OCI-LY1 (cell line): ENCODE data around the gene ADH1A.
"Not testable (repeated sequence)": the region's sequence is repeated elsewhere in the genome, so short reads cannot be mapped to it uniquely, and the experiment has no call there.

Experiments
- H2AFZ ChIP-seq: fragments of 200-600 bp; sonication (generic), shearing (Covaris generic); 2 replicates; pipeline ENCODE4 v1.6.0; 2014; ENCODE audit warnings: antibody characterized with exemption, mild to moderate bottlenecking, low read length
- H3F3A ChIP-seq: fragments of 200-600 bp; sonication (generic), shearing (Covaris generic); 2 replicates; pipeline ENCODE4 v1.6.0; 2014; ENCODE audit warnings: mild to moderate bottlenecking, antibody characterized with exemption, low read length, moderate library complexity; ENCODE audit not compliant: insufficient read depth
- H3K27ac ChIP-seq: fragments of 200-600 bp; sonication (generic); 2 replicates; pipeline ENCODE4 v1.5.1; 2014; ENCODE audit warnings: low read length, mixed run types, mild to moderate bottlenecking, low read depth; ENCODE audit not compliant: poor library complexity, severe bottlenecking
- H3K27me3 ChIP-seq: fragments of 200-600 bp; sonication (generic); 2 replicates; pipeline ENCODE4 v1.6.0; 2014; ENCODE audit warnings: antibody characterized with exemption, mild to moderate bottlenecking, low read length, moderate library complexity; ENCODE audit not compliant: insufficient read depth
- H3K36me3 ChIP-seq: fragments of 200-600 bp; sonication (generic); 2 replicates; pipeline ENCODE4 v1.6.1; 2014; ENCODE audit warnings: mild to moderate bottlenecking, antibody characterized with exemption, low read length, moderate library complexity, mixed read lengths; ENCODE audit not compliant: insufficient read depth
- H3K4me1 ChIP-seq: fragments of 200-600 bp; sonication (generic); 2 replicates; pipeline ENCODE4 v1.5.1; 2014; ENCODE audit warnings: mild to moderate bottlenecking, low read length, moderate library complexity; ENCODE audit not compliant: insufficient read depth, severe bottlenecking
- H3K4me2 ChIP-seq: fragments of 200-600 bp; sonication (generic), shearing (Covaris generic); 2 replicates; pipeline ENCODE4 v1.6.1; 2014; ENCODE audit warnings: low read length
- H3K4me3 ChIP-seq: fragments of 200-600 bp; sonication (generic); 2 replicates; pipeline ENCODE4 v1.5.1; 2014; ENCODE audit warnings: low read length, low read depth, mild to moderate bottlenecking, mixed read lengths; ENCODE audit not compliant: poor library complexity, severe bottlenecking
- H3K79me2 ChIP-seq: fragments of 200-600 bp; shearing (Covaris generic); 2 replicates; pipeline ENCODE4 v1.6.1; 2016; ENCODE audit warnings: mixed run types, low read length, mixed read lengths; ENCODE audit not compliant: insufficient read depth
- H3K9ac ChIP-seq: fragments of 200-600 bp; sonication (generic), shearing (Covaris generic); 2 replicates; pipeline ENCODE4 v1.6.1; 2014; ENCODE audit warnings: mild to moderate bottlenecking, low read length, mixed read lengths
- H3K9me2 ChIP-seq: fragments of 200-600 bp; sonication (generic), shearing (Covaris generic); 2 replicates; pipeline ENCODE4 v1.6.1; 2014; ENCODE audit warnings: low read depth, mild to moderate bottlenecking, low read length, mixed read lengths
- H3K9me3 ChIP-seq: fragments of 200-600 bp; shearing (Covaris generic); 2 replicates; pipeline ENCODE4 v1.6.1; 2014; ENCODE audit warnings: low read length, mixed read lengths
- H4K20me1 ChIP-seq: fragments of 200-600 bp; sonication (generic), shearing (Covaris generic); 2 replicates; pipeline ENCODE4 v1.6.0; 2016; ENCODE audit warnings: mild to moderate bottlenecking, low read length; ENCODE audit not compliant: insufficient read depth
- EZH2 ChIP-seq: fragments of 200-600 bp; sonication (generic), shearing (Covaris generic); IDR thresholded peaks from 2 replicates; pipeline ENCODE4 v1.8.0; 2017; ENCODE audit warnings: borderline replicate concordance, mixed run types, mild to moderate bottlenecking, antibody characterized with exemption, low read length, moderate library complexity, mixed read lengths
- TF ChIP-seq, protein P1 (sequence below): fragments of 200-600 bp; sonication (generic), shearing (Covaris generic); IDR thresholded peaks from 2 replicates; pipeline ENCODE4 v1.5.1; 2017; ENCODE audit warnings: mild to moderate bottlenecking, antibody characterized with exemption, low read length, moderate library complexity, mixed read lengths

Gene ADH1A

DNA sequence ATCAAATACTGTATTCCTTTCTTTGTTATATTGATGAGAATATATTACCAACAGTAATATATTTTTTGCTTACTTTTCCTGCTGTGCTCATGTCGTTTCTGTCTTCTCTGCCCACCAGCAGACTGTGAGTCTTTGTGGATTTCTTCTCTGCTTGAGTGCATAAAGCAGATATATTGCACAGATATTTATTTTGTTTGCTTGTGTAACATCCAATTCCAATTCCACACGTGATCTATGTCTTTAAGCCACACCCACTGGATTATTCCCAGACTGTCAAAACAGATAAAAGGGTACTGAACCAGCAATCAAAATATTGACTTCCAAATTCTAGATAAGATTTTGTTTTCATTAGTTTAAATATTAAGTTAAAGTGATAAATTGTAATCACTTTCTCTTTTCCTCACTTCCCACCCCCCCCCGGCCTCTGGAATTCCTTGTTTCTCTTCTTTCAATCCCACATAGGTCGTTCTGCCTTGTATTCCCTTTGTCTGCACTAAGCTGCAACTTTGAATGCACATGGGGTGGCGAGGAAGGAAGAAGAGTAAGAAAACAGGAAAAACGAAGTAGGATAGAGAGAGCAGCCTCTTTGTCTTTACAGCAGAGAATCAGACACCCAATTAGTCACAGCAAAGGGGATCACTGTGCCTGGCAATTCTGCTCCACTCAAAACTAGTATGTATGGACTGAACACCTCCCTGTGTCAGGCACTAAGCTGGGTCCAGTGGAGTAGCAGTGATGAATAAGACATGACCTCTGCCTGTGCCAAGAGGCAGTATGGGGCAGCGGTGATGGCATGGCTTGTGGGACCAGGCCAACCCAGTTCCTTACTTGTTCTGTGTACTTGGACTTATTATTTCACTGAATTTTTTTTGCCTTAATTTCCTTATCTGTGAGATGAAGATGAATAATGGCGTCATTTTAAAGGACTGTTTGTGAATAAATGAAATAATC, 30.7 kb upstream of the ADH1A start, which contains the start of gene ADH1B:
ADH1B (minus strand) TSS at position 161 of the 951 bp plus-strand sequence; CDS start at position 91, 70 bp downstream.
- Histone ChIP-seq H3K4me2 (no peak within 1 kb of the TSS), H3K27me3 (no peaks in the 10 kb centered on the region), H3K9me3 (no peaks in the 10 kb centered on the region), H3F3A (no peaks in the 10 kb centered on the region), H4K20me1 (no peaks in the 10 kb centered on the region), H3K9me2 (no peaks in the 10 kb centered on the region), H3K4me1 (no peaks in the 10 kb centered on the region), H3K36me3 (no peaks in the 10 kb centered on the region), H3K4me3 (no peak within 1 kb of the TSS), H3K27ac (no peak within 1 kb of the TSS), H3K79me2 (no peaks in the 10 kb centered on the region), H3K9ac (no peak within 1 kb of the TSS), H2AFZ (no peak within 1 kb of the TSS)
- no peak for TF ChIP-seq EZH2
- TF ChIP-seq, protein P1, sequence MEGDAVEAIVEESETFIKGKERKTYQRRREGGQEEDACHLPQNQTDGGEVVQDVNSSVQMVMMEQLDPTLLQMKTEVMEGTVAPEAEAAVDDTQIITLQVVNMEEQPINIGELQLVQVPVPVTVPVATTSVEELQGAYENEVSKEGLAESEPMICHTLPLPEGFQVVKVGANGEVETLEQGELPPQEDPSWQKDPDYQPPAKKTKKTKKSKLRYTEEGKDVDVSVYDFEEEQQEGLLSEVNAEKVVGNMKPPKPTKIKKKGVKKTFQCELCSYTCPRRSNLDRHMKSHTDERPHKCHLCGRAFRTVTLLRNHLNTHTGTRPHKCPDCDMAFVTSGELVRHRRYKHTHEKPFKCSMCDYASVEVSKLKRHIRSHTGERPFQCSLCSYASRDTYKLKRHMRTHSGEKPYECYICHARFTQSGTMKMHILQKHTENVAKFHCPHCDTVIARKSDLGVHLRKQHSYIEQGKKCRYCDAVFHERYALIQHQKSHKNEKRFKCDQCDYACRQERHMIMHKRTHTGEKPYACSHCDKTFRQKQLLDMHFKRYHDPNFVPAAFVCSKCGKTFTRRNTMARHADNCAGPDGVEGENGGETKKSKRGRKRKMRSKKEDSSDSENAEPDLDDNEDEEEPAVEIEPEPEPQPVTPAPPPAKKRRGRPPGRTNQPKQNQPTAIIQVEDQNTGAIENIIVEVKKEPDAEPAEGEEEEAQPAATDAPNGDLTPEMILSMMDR = no peak

GRCh38 chr4:99317811-99318210, 27.0 kb upstream of the ADH1A start:
- not testable (repeated sequence) for H4K20me1 ChIP-seq, H3K79me2 ChIP-seq, H3K4me1 ChIP-seq, H3K27me3 ChIP-seq, H2AFZ ChIP-seq, H3K9me2 ChIP-seq, H3K9ac ChIP-seq, H3K27ac ChIP-seq, H3F3A ChIP-seq, H3K4me3 ChIP-seq, H3K9me3 ChIP-seq, H3K36me3 ChIP-seq, H3K4me2 ChIP-seq

DNA sequence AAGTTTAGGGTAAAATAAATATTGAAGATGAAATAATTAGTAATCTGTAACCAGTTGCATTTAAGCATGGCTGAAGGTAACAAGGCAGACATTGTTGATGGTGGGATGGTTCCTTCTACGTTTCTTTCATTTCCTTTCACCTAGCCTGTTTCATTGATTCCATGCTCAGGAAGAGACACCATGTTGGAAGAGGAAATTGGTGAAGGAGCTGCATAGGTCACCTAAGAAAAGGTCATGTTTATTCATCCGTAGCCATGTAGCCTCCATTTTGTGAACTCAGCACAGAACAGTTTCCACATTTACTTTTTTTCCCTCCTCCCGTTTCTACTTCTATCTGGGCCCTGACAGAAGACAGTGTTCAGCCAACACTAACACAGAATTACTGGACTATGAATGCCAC, 26.6 kb upstream of the ADH1A start:
- H4K20me1 ChIP-seq = no peaks in the 10 kb centered on the region
- TF ChIP-seq EZH2 = no peak
- TF ChIP-seq, protein P1 = no peak
- no peak overlapping the region for H2AFZ ChIP-seq

More for the DNA sequence above, 26.6 kb upstream of the ADH1A start:
- H3K4me3 ChIP-seq = no peak overlapping the region
- no peaks in the 10 kb centered on the region for H3K27me3 ChIP-seq
- H3K36me3 ChIP-seq = no peaks in the 10 kb centered on the region
- no peaks in the 10 kb centered on the region for H3K9me3 ChIP-seq
- no peaks in the 10 kb centered on the region for H3K4me1 ChIP-seq
- no peak overlapping the region for H3K9ac ChIP-seq
- H3K79me2 ChIP-seq = no peaks in the 10 kb centered on the region
- no peaks in the 10 kb centered on the region for H3F3A ChIP-seq
- H3K9me2 ChIP-seq = no peaks in the 10 kb centered on the region
- H3K4me2 ChIP-seq = no peak overlapping the region
- H3K27ac ChIP-seq = no peak overlapping the region
